Measurements from ENCODE around the gene MYH3.

MYH3 gene

GRCh38 chr17:10683853-10684252 is 26.7 kb upstream of the MYH3 start:
- no peak overlapping the region for H3K4me2 ChIP-seq
- no peaks in the 10 kb centered on the region for H3K36me3 ChIP-seq (ENCODE audit: insufficient read depth)
- no peaks in the 10 kb centered on the region for H3K4me1 ChIP-seq (ENCODE audit: low read depth, poor library complexity, severe bottlenecking)
- no peaks in the 10 kb centered on the region for H3K27me3 ChIP-seq (ENCODE audit: insufficient read depth, low read depth)
- no peak overlapping the region for H3K4me3 ChIP-seq (IDR thresholded peaks at IDR 0.05; ENCODE audit: insufficient read depth, low read depth, low read length)
- H4K20me1 ChIP-seq (ENCODE audit: insufficient read depth): no peaks in the 10 kb centered on the region
- H3K79me2 ChIP-seq (ENCODE audit: insufficient read depth, low read depth): no peaks in the 10 kb centered on the region
- H3K27ac ChIP-seq: no peak overlapping the region
- TF ChIP-seq, protein P1, sequence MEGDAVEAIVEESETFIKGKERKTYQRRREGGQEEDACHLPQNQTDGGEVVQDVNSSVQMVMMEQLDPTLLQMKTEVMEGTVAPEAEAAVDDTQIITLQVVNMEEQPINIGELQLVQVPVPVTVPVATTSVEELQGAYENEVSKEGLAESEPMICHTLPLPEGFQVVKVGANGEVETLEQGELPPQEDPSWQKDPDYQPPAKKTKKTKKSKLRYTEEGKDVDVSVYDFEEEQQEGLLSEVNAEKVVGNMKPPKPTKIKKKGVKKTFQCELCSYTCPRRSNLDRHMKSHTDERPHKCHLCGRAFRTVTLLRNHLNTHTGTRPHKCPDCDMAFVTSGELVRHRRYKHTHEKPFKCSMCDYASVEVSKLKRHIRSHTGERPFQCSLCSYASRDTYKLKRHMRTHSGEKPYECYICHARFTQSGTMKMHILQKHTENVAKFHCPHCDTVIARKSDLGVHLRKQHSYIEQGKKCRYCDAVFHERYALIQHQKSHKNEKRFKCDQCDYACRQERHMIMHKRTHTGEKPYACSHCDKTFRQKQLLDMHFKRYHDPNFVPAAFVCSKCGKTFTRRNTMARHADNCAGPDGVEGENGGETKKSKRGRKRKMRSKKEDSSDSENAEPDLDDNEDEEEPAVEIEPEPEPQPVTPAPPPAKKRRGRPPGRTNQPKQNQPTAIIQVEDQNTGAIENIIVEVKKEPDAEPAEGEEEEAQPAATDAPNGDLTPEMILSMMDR (conservative IDR thresholded peaks at IDR 0.05; ENCODE audit: low read depth, low read length): no peak; the same call in 1 of the 2 replicates
- H3K9ac ChIP-seq: no peak overlapping the region
- no peak overlapping the region for H2AFZ ChIP-seq (ENCODE audit: low read depth)

DNA sequence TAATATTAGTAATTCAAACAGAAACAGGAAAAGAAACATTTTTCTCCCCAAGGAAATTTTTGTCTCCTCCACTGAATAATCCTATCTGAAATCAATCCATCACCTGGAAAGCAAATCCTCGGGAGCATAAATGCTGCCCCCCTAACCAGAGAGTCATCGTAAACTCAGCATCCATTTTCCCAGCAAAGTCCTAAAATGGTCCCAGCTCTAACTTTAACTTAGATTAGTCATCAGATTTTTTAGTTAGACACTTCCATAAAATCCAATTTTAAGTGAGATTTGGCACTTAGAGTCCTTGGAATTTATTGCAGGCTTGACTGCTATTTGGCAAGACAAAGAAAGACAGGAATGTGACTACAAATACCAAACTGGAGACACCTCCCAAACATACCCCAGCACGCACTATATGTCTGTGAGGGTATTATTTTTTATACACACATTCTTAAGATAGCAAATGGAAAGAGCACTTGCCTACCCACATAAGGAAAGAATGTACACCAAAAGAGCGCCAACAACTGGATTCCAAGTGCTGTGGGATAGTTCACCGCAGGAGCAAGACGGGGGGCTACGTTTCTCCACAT is 24.8 kb upstream of the MYH3 start:
- no peaks in the 10 kb centered on the region for H3K36me3 ChIP-seq (ENCODE audit: insufficient read depth)
- no peak overlapping the region for H3K27ac ChIP-seq
- H3K4me1 ChIP-seq (ENCODE audit: low read depth, poor library complexity, severe bottlenecking): no peaks in the 10 kb centered on the region
- H3K9ac ChIP-seq: no peak overlapping the region
- no peak overlapping the region for H2AFZ ChIP-seq (ENCODE audit: low read depth)
- no peaks in the 10 kb centered on the region for H3K79me2 ChIP-seq (ENCODE audit: insufficient read depth, low read depth)
- H4K20me1 ChIP-seq (ENCODE audit: insufficient read depth): no peaks in the 10 kb centered on the region
- no peak overlapping the region for H3K4me2 ChIP-seq
- H3K27me3 ChIP-seq (ENCODE audit: insufficient read depth, low read depth): no peaks in the 10 kb centered on the region
- TF ChIP-seq, protein P1 (conservative IDR thresholded peaks at IDR 0.05; ENCODE audit: low read depth, low read length): no peak
- H3K4me3 ChIP-seq (IDR thresholded peaks at IDR 0.05; ENCODE audit: insufficient read depth, low read depth, low read length): no peak overlapping the region

GRCh38 chr17:10674704-10675103 is 17.6 kb upstream of the MYH3 start:
- H3K27me3 ChIP-seq (ENCODE audit: insufficient read depth, low read depth): no peaks in the 10 kb centered on the region
- no peak overlapping the region for H3K27ac ChIP-seq
- H2AFZ ChIP-seq (ENCODE audit: low read depth): no peak overlapping the region
- H3K36me3 ChIP-seq (ENCODE audit: insufficient read depth): no peaks in the 10 kb centered on the region
- no peaks in the 10 kb centered on the region for H4K20me1 ChIP-seq (ENCODE audit: insufficient read depth)
- TF ChIP-seq, protein P1 (conservative IDR thresholded peaks at IDR 0.05; ENCODE audit: low read depth, low read length): no peak
- no peaks in the 10 kb centered on the region for H3K4me1 ChIP-seq (ENCODE audit: low read depth, poor library complexity, severe bottlenecking)
- H3K4me2 ChIP-seq: no peak overlapping the region
- no peak overlapping the region for H3K4me3 ChIP-seq (IDR thresholded peaks at IDR 0.05; ENCODE audit: insufficient read depth, low read depth, low read length)
- H3K79me2 ChIP-seq (ENCODE audit: insufficient read depth, low read depth): no peaks in the 10 kb centered on the region
- no peak overlapping the region for H3K9ac ChIP-seq

DNA sequence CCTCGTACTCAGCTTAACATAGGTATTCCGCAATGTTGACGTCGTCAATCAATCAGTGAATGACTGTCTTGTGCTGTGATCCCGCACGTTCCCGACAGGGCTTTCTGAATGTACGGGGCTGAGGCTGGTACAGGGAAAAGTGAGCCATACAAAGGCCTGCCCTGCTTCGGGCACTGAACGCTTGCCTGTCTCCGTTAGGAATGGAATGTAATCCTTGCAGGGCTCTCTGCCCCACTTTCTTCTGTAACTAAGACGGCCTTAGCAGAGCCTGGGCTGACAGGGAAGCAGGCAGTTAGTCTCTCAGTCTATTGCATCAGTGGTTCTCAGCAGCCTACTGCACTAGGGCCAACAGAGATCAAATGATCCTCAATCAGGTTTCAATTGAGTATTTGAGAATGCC is 16.2 kb upstream of the MYH3 start:
- no peaks in the 10 kb centered on the region for H3K4me1 ChIP-seq (ENCODE audit: low read depth, poor library complexity, severe bottlenecking)
- no peaks in the 10 kb centered on the region for H3K79me2 ChIP-seq (ENCODE audit: insufficient read depth, low read depth)
- no peak overlapping the region for H3K4me2 ChIP-seq
- H4K20me1 ChIP-seq (ENCODE audit: insufficient read depth): no peaks in the 10 kb centered on the region
- no peak overlapping the region for H3K27ac ChIP-seq
- H2AFZ ChIP-seq (ENCODE audit: low read depth): no peak overlapping the region
- TF ChIP-seq, protein P1 (conservative IDR thresholded peaks at IDR 0.05; ENCODE audit: low read depth, low read length): no peak
- no peaks in the 10 kb centered on the region for H3K27me3 ChIP-seq (ENCODE audit: insufficient read depth, low read depth)
- H3K4me3 ChIP-seq (IDR thresholded peaks at IDR 0.05; ENCODE audit: insufficient read depth, low read depth, low read length): no peak overlapping the region
- no peak overlapping the region for H3K9ac ChIP-seq
- H3K36me3 ChIP-seq (ENCODE audit: insufficient read depth): no peaks in the 10 kb centered on the region

Data from KMS-11 (cell line).